Measurements from ENCODE around the gene MKS1.

DNA sequence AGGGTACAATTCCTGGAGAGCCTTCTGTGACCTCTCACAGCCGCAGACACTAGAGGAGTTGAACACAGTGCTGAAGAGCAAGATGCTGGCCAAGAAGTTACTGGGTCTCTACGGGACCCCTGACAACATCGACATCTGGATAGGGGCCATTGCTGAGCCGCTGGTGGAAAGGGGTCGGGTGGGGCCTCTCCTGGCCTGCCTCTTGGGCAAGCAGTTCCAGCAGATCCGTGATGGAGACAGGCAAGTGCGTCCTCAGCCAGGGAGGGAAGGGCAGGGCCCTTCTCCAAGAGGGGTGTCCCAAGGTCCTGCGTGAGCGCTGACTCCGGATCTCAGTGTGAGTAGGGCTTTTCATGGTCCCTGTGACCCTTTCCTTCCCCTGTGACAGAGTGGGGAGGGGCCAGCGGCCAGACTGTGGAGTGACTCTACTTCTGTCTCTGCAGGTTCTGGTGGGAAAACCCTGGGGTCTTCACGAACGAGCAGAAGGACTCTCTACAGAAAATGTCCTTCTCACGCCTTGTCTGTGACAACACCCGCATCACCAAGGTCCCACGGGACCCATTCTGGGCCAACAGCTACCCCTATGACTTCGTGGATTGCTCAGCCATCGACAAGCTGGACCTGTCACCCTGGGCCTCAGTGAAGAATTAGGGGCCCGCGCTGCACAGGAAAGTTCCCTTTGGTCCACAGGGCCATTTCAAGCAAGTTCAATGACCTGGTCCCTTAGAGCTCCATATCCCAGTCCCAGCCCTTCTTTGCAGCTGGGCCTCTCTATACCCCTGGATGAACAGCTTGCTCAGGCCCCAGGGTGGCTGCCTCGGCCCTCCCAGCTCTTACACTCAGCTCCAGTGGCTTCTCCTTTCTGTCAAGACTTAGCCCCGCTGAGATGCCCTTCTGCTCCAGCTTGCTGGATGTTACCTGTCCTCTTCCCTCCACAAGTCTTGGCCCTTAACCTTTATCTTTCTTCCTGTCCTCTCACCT, 48.6 kb upstream of the MKS1 start:
- TF ChIP-seq TAF1 (IDR thresholded peaks at IDR 0.05; ENCODE audit: low read depth) (no peak), EP300 (IDR thresholded peaks at IDR 0.05; ENCODE audit: borderline replicate concordance) (no peak), YY1 (IDR thresholded peaks at IDR 0.05; ENCODE audit: low read depth) (no peak)
- TF ChIP-seq, protein P1, sequence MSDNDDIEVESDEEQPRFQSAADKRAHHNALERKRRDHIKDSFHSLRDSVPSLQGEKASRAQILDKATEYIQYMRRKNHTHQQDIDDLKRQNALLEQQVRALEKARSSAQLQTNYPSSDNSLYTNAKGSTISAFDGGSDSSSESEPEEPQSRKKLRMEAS (IDR thresholded peaks at IDR 0.05), result no peak

Measured in Ishikawa (cell line).